GM19025 (cell line): ENCODE data around the gene TNFRSF8.

Experiments used
- ATAC-seq: cut with Tn5 transposase; IDR thresholded peaks from one replicate; pipeline ENCODE4 v1.9.1; 2021; ENCODE audit warnings: mild to moderate bottlenecking, low read depth, moderate library complexity; ENCODE audit not compliant: unreplicated experiment

The TNFRSF8 gene

GRCh38 chr1:12151465-12151864, 88.4 kb downstream of the TNFRSF8 start:
- ATAC-seq = no peak

- ATAC-seq = no peak
Observed at GRCh38 chr1:12152113-12152891, 89.2 kb downstream of the TNFRSF8 start.

GRCh38 chr1:12153181-12153785, 90.2 kb downstream of the TNFRSF8 start:
- ATAC-seq = no peak

- no peak for ATAC-seq
Observed at GRCh38 chr1:12155328-12155727, 92.2 kb downstream of the TNFRSF8 start.

GRCh38 chr1:12157366-12158231, 94.5 kb downstream of the TNFRSF8 start:
- ATAC-seq = no peak

GRCh38 chr1:12158357-12159092, 95.4 kb downstream of the TNFRSF8 start:
- no peak for ATAC-seq

- ATAC-seq = no peak
Observed at GRCh38 chr1:12159816-12160215, 96.7 kb downstream of the TNFRSF8 start.

- ATAC-seq = no peak
Observed at GRCh38 chr1:12161324-12161661, 98.2 kb downstream of the TNFRSF8 start.

- ATAC-seq = peak; percentile 77
Observed at GRCh38 chr1:12161662-12162458, 98.8 kb downstream of the TNFRSF8 start.

GRCh38 chr1:12162459-12163137, 99.5 kb downstream of the TNFRSF8 start:
- ATAC-seq = no peak

GRCh38 chr1:12163210-12163609, 100.1 kb downstream of the TNFRSF8 start:
- ATAC-seq = no peak

- no peak for ATAC-seq
Observed at GRCh38 chr1:12164210-12164609, 101.1 kb downstream of the TNFRSF8 start.

- ATAC-seq = no peak
Observed at GRCh38 chr1:12165342-12165741, 102.2 kb downstream of the TNFRSF8 start.

- ATAC-seq = peak; percentile 58
Observed at GRCh38 chr1:12166834-12167492, 103.9 kb downstream of the TNFRSF8 start, which contains the start of gene TNFRSF1B. Gene TNFRSF1B, plus strand, starts transcription at chr1:12166991. Its CDS starts 101 bp downstream, at chr1:12167092.

GRCh38 chr1:12167493-12168429, 104.7 kb downstream of the TNFRSF8 start:
- ATAC-seq = peak; percentile 15

- no peak for ATAC-seq
Observed at GRCh38 chr1:12168451-12169160, 105.5 kb downstream of the TNFRSF8 start.
